Type B pancreatic cell (in vitro differentiated cells): Measurements from ENCODE around the gene TAF5L. TPM values are rescaled to one million over a fixed set of nuclear protein-coding genes. Genes with fewer than 3 reads are reported as not detected.
"Not testable (repeated sequence)": the region's sequence is repeated elsewhere in the genome, so short reads cannot be mapped to it uniquely, and the experiment has no call there.

Source experiments
- DNase-seq: peaks from one replicate; pipeline ENCODE4 v3.0.0; 2021; ENCODE audit warnings: mixed read lengths; ENCODE audit not compliant: unreplicated experiment; ENCODE audit errors: extremely low spot score
- H3K27ac Mint-ChIP-seq: 2 replicates; pipeline ENCODE4 v1.8.0; 2021; ENCODE audit warnings: mild to moderate bottlenecking, mixed read lengths
- H3K27me3 Mint-ChIP-seq: 2 replicates; pipeline ENCODE4 v1.8.0; 2021; ENCODE audit warnings: mixed read lengths
- H3K36me3 Mint-ChIP-seq: 2 replicates; pipeline ENCODE4 v1.8.0; 2021; ENCODE audit warnings: mixed read lengths
- H3K4me1 Mint-ChIP-seq: one replicate; pipeline ENCODE4 v1.8.0; 2021; ENCODE audit warnings: mixed read lengths; ENCODE audit not compliant: unreplicated experiment
- H3K4me3 Mint-ChIP-seq: 2 replicates; pipeline ENCODE4 v1.8.0; 2021; ENCODE audit warnings: mild to moderate bottlenecking, mixed read lengths
- H3K9me3 Mint-ChIP-seq: 2 replicates; pipeline ENCODE4 v1.8.0; 2021; ENCODE audit warnings: mixed read lengths
- total RNA-seq: library from RNA; stranded (reverse); gene quantifications from 2 replicates; pipeline ENCODE4 v1.2.1, GENCODE V29; 2021; ENCODE audit warnings: low replicate concordance
- TF ChIP-seq, protein P1 (sequence below): fragments of 200-600 bp; sonication (generic); conservative IDR thresholded peaks from 2 replicates; pipeline ENCODE4 v1.5.0; 2021; ENCODE audit warnings: antibody characterized with exemption, mild to moderate bottlenecking

Gene TAF5L
- total RNA-seq, 1 donor from 2014 or later: 17.4 TPM

DNA sequence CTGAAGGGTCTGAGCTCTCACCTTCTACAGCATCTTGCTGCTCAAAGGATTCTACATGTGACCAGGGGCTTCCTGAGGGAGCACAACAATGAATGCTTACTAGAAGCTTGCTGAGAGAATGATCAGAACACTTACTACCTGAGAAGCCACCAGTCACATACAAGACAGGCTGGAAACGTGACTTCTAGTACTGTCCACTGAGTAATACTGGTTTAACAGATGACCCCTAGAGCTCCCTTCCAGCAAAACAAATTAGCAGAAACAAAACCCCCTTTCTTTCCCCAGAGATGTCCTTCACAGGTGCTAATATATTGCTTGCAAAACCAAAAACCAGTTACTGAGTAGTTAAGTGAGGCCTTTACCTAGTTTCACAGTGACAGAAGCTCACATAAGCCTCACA, 2.1 kb downstream of the TAF5L start:
- Mint-ChIP-seq H3K4me1 (peaks cover 32% of the 10 kb centered on the region), H3K4me3 (peak overlapping the region; percentile 58), H3K27ac (no peak overlapping the region), H3K27me3 (no peaks in the 10 kb centered on the region), H3K36me3 (peaks cover 8% of the 10 kb centered on the region), H3K9me3 (no peaks in the 10 kb centered on the region)
- TF ChIP-seq, protein P1, sequence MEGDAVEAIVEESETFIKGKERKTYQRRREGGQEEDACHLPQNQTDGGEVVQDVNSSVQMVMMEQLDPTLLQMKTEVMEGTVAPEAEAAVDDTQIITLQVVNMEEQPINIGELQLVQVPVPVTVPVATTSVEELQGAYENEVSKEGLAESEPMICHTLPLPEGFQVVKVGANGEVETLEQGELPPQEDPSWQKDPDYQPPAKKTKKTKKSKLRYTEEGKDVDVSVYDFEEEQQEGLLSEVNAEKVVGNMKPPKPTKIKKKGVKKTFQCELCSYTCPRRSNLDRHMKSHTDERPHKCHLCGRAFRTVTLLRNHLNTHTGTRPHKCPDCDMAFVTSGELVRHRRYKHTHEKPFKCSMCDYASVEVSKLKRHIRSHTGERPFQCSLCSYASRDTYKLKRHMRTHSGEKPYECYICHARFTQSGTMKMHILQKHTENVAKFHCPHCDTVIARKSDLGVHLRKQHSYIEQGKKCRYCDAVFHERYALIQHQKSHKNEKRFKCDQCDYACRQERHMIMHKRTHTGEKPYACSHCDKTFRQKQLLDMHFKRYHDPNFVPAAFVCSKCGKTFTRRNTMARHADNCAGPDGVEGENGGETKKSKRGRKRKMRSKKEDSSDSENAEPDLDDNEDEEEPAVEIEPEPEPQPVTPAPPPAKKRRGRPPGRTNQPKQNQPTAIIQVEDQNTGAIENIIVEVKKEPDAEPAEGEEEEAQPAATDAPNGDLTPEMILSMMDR: no peak
- no peak for DNase-seq

DNA sequence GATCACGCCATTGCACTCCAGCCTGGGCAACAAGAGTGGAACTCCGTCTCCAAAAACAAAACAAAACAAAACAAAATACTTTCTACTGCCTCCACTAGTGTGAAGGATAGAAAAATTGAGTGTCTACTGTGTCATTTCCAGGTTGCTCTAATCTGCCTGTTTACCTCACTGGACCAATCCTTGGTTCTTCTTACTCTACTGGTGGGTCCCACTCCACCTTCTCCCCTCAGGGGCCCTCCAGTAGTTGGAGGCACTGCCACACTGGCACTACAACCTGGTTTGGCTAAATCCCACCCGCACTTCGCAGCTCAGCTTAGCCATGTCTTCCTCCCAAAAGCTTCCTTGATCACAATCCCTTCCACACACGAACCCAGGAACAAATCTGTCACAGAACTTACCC, 2.7 kb downstream of the TAF5L start:
- TF ChIP-seq, protein P1: no peak
- Mint-ChIP-seq H3K4me3 (no peak overlapping the region), H3K36me3 (peaks cover 4% of the 10 kb centered on the region), H3K27ac (no peak overlapping the region), H3K27me3 (no peaks in the 10 kb centered on the region), H3K4me1 (peaks cover 32% of the 10 kb centered on the region), H3K9me3 (no peaks in the 10 kb centered on the region)
- DNase-seq: no peak

DNA sequence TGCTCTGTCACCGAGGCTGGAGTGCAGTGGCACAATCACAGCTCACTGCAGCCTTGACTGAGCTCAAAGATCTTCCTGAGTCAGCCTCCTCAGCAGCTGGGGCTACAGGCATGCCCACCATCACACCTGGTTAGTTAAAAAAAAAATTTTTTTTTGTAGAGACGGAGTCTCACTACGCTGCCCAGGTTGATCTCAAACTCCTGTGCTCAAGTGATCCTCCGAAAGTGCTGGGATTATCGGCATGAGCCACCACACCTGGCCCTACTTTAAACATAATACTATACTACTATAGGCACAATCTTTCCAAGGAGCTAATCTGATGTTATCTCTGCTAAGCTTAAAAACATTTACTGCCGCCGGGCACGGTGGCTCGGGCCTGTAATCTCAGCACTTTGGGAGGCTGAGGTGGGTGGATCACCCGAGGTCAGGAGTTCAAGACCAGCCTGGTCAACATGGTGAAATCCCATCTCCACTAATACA, 3.2 kb downstream of the TAF5L start:
- not testable (repeated sequence) for H3K36me3 Mint-ChIP-seq, DNase-seq, H3K27me3 Mint-ChIP-seq, H3K27ac Mint-ChIP-seq, H3K9me3 Mint-ChIP-seq, H3K4me3 Mint-ChIP-seq
- H3K4me1 Mint-ChIP-seq: peaks cover 32% of the 10 kb centered on the region

DNA sequence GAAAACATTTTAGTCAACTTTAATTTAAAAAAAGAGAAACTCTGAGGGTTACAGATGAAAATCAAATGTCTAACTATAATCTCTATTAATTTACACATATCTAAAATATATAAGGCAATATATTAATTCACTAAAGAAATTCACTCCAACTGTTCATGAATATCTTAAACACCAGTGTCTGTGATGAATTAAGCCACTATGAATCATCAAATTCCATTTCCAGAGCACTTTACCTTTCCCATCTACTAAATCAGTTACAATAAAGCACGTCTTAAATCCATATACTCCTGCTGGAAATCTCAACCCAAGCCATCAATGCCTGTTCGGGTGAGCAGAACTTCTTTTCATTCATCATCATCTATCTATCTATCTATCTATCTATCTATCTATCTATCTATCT, 4.3 kb downstream of the TAF5L start:
- H3K9me3 Mint-ChIP-seq: no peaks in the 10 kb centered on the region
- peaks cover 4% of the 10 kb centered on the region for H3K36me3 Mint-ChIP-seq
- no peak overlapping the region for H3K4me3 Mint-ChIP-seq
- H3K4me1 Mint-ChIP-seq: peaks cover 22% of the 10 kb centered on the region
- TF ChIP-seq, protein P1: no peak
- no peak for DNase-seq
- no peaks in the 10 kb centered on the region for H3K27me3 Mint-ChIP-seq
- H3K27ac Mint-ChIP-seq: no peak overlapping the region

DNA sequence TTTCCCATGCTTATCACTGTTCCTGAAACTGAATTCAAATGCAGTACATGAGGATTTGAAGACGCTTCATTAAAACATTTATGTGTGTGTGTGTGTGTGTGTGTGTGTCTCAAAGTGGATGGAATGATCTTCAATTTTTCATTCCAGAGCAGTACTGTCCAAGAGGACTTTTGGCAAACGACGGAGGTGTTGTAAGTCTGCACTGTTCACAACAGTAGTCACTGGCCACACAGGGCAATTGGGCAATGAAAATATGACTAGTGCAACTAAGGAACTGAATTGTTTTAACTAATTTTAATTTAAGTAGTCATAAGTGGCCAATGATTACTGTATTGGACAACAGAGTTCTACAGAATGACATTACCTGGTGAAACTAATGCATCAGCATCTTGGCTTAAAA, 5.0 kb downstream of the TAF5L start:
- DNase-seq: no peak
- H3K36me3 Mint-ChIP-seq: peaks cover 4% of the 10 kb centered on the region
- no peak overlapping the region for H3K4me3 Mint-ChIP-seq
- peaks cover 20% of the 10 kb centered on the region for H3K4me1 Mint-ChIP-seq
- TF ChIP-seq, protein P1: no peak
- no peaks in the 10 kb centered on the region for H3K27me3 Mint-ChIP-seq
- H3K27ac Mint-ChIP-seq: no peak overlapping the region
- no peaks in the 10 kb centered on the region for H3K9me3 Mint-ChIP-seq

DNA sequence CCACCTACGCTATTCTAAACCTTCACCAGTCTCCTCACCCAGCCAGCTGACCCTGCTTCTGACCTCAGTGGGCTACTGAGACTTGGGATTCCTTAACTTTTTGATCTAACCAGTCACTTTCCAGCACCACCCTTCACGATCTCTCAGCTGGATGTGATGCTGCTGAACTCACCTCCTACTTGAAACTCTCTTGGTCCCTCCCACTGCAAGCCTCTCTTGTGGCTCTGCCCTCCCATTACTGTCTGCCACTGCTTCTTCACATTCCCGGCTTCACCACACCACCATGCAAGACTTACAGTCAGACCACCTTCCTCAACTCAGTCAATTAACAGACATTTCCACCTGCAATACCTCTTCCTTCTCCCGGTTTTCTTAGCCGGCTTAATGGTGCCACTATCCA, 6.3 kb downstream of the TAF5L start:
- no peaks in the 10 kb centered on the region for H3K9me3 Mint-ChIP-seq

More for the DNA sequence above, 6.3 kb downstream of the TAF5L start:
- Mint-ChIP-seq H3K4me3 (no peak overlapping the region), H3K36me3 (peaks cover 4% of the 10 kb centered on the region), H3K27me3 (no peaks in the 10 kb centered on the region), H3K27ac (no peak overlapping the region), H3K4me1 (peaks cover 15% of the 10 kb centered on the region)
- DNase-seq: no peak
- TF ChIP-seq, protein P1: no peak
